CD4-positive, alpha-beta T cell (primary cell): ENCODE results near the gene QDPR. TPM values are rescaled to one million over a fixed set of nuclear protein-coding genes. Genes with fewer than 3 reads are reported as not detected.

Experiments
- ATAC-seq: fragments of 200-7000 bp; cut with Tn5 transposase; one replicate; pipeline ENCODE4 v1.10.0; 2022; ENCODE audit warnings: mild to moderate bottlenecking; ENCODE audit not compliant: poor library complexity
- CTCF ChIA-PET: fragments of 350-600 bp; sonication (Branson Sonifier 250); formaldehyde crosslinking; loops from one replicate; lab custom pipeline; 2021; ENCODE audit warnings: antibody characterized with exemption, inconsistent platforms; lab: Charles Lee
- POLR2A ChIA-PET: fragments of 350-600 bp; sonication (Branson Sonifier 250); formaldehyde crosslinking; loops from one replicate; lab custom pipeline; 2021; ENCODE audit warnings: antibody characterized with exemption, inconsistent platforms; lab: Charles Lee
- DNase-seq, 14 experiments: peaks; one replicate each; pipeline ENCODE4 v3.0.0-alpha.2; 2013 to 2020; ENCODE audit warnings: mixed read lengths in 2 of 14
- H3K27ac ChIP-seq, 2 donors: one replicate each; pipeline versions ENCODE4 v1.5.1 to v1.7.0; 2013; ENCODE audit warnings: low read length in 2 of 2, low read depth in 1 of 2, mild to moderate bottlenecking in 1 of 2
- H3K27me3 ChIP-seq, 2 experiments: 1 replicate in 1 of 2; 2 replicates in 1 of 2; pipeline versions ENCODE4 v1.6.1 to v1.7.0; 2013; ENCODE audit warnings: low read length in 2 of 2, control low read depth in 1 of 2, mild to moderate bottlenecking in 1 of 2, moderate library complexity in 1 of 2; ENCODE audit not compliant: insufficient read depth in 2 of 2, control insufficient read depth in 1 of 2
- H3K36me3 ChIP-seq: one replicate; pipeline ENCODE4 v1.6.1; 2013; ENCODE audit warnings: low read length, control low read depth; ENCODE audit not compliant: insufficient read depth
- H3K4me1 ChIP-seq: one replicate; pipeline ENCODE4 v1.6.1; 2013; ENCODE audit warnings: low read length, control low read depth; ENCODE audit not compliant: insufficient read depth
- H3K4me3 ChIP-seq: one replicate; pipeline ENCODE4 v1.5.1; 2013; ENCODE audit warnings: mild to moderate bottlenecking, low read length, moderate library complexity
- H3K9me3 ChIP-seq, 2 experiments: 1 replicate in 1 of 2; 2 replicates in 1 of 2; pipeline versions ENCODE4 v1.6.1 to v1.7.0; 2013; ENCODE audit warnings: low read length in 2 of 2, mild to moderate bottlenecking in 2 of 2, control low read depth in 1 of 2, moderate library complexity in 1 of 2; ENCODE audit not compliant: control insufficient read depth in 1 of 2, insufficient read depth in 1 of 2
- H3K27ac Mint-ChIP-seq: one replicate; pipeline ENCODE4 v1.8.0; 2020; ENCODE audit warnings: mixed read lengths
- H3K27me3 Mint-ChIP-seq: one replicate; pipeline ENCODE4 v1.8.0; 2021; ENCODE audit warnings: mixed read lengths
- H3K36me3 Mint-ChIP-seq: one replicate; pipeline ENCODE4 v1.8.0; 2021; ENCODE audit warnings: low read depth, mixed read lengths
- H3K4me1 Mint-ChIP-seq: one replicate; pipeline ENCODE4 v1.8.0; 2021; ENCODE audit warnings: low read depth, mixed read lengths
- H3K4me3 Mint-ChIP-seq: one replicate; pipeline ENCODE4 v1.8.0; 2020; ENCODE audit warnings: mild to moderate bottlenecking, mixed read lengths
- H3K9me3 Mint-ChIP-seq: one replicate; pipeline ENCODE4 v1.8.0; 2020; ENCODE audit warnings: mixed read lengths
- CTCF ChIP-seq: fragments of 200-600 bp; IDR thresholded peaks from one replicate; pipeline ENCODE4 v1.8.0; 2022; ENCODE audit warnings: antibody characterized with exemption, mild to moderate bottlenecking
- intact Hi-C, 2 experiments: fragments of 100-400 bp; cut with DNase I in 1 of 2; cut with micrococcal nuclease in 1 of 2; formaldehyde crosslinking; loops; one replicate each; pipeline versions ENCODE4 v1.15.1 to v1.9.0; 2023 to 2025; cut with DNase I, micrococcal nuclease
- total RNA-seq, 174 experiments: library from RNA in 2 of 174; stranded (reverse) in 2 of 174; gene quantifications; one replicate each; pipeline ENCODE4 v1.2.3 and lab custom pipeline; 2021 to 2026

QDPR gene
- total RNA-seq, 2 experiments from 2014 or later, result 15.3 to 15.7 TPM

GRCh38 chr4:17531538-17532285 is 19.8 kb upstream of the QDPR start:
- no peaks in the 10 kb centered on the region for H3K4me1 Mint-ChIP-seq
- no peaks in the 10 kb centered on the region for H3K9me3 Mint-ChIP-seq
- peaks cover 41% of the 10 kb centered on the region for H3K27me3 Mint-ChIP-seq
- intact Hi-C loops, result no loop called here
- H3K27ac ChIP-seq, result no peak overlapping the region
- H3K27me3 ChIP-seq, result no peaks in the 10 kb centered on the region
- no peak for TF ChIP-seq CTCF
- ChIA-PET CTCF (no interaction called here), POLR2A (no interaction called here)
- no peak overlapping the region for H3K27ac Mint-ChIP-seq
- DNase-seq (no peak), ATAC-seq (no peak)
- no peak overlapping the region for H3K4me3 ChIP-seq
- H3K36me3 ChIP-seq, result no peaks in the 10 kb centered on the region
- H3K36me3 Mint-ChIP-seq, result no peaks in the 10 kb centered on the region
- no peak overlapping the region for H3K4me3 Mint-ChIP-seq
- H3K9me3 ChIP-seq, result no peaks in the 10 kb centered on the region
- no peaks in the 10 kb centered on the region for H3K4me1 ChIP-seq

- Histone ChIP-seq H3K36me3 (no peaks in the 10 kb centered on the region), H3K4me1 (no peaks in the 10 kb centered on the region), H3K4me3 (no peak overlapping the region), H3K9me3 (no peaks in the 10 kb centered on the region), H3K27ac (no peak overlapping the region), H3K27me3 (no peaks in the 10 kb centered on the region)
- H3K4me1 Mint-ChIP-seq, result no peaks in the 10 kb centered on the region
- no peak for DNase-seq
- no peak for TF ChIP-seq CTCF
- peaks cover 53% of the 10 kb centered on the region for H3K27me3 Mint-ChIP-seq
- intact Hi-C loops, result no loop called here
- H3K9me3 Mint-ChIP-seq, result no peaks in the 10 kb centered on the region
- POLR2A ChIA-PET, result no interaction called here
- CTCF ChIA-PET, result interaction anchor here (0.6 kb wide), 1 partner anchor 62 kb away, joined by 3 read pairs; no protein-coding TSS in a partner anchor
- no peaks in the 10 kb centered on the region for H3K36me3 Mint-ChIP-seq
- no peak for ATAC-seq
- H3K27ac Mint-ChIP-seq, result no peak overlapping the region
- no peak overlapping the region for H3K4me3 Mint-ChIP-seq
Measured at GRCh38 chr4:17528551-17529165, 16.8 kb upstream of the QDPR start.

GRCh38 chr4:17526695-17527477 is 15.0 kb upstream of the QDPR start:
- H3K27ac ChIP-seq, result no peak overlapping the region
- H3K4me3 Mint-ChIP-seq, result no peak overlapping the region
- DNase-seq (no peak), ATAC-seq (no peak)
- H3K36me3 ChIP-seq, result no peaks in the 10 kb centered on the region
- POLR2A ChIA-PET, result no interaction called here
- intact Hi-C loops, result no loop called here
- H3K9me3 Mint-ChIP-seq, result no peaks in the 10 kb centered on the region
- no peaks in the 10 kb centered on the region for H3K4me1 Mint-ChIP-seq
- no peak overlapping the region for H3K27ac Mint-ChIP-seq
- TF ChIP-seq CTCF, result no peak
- no peaks in the 10 kb centered on the region for H3K9me3 ChIP-seq
- H3K27me3 Mint-ChIP-seq, result peaks cover 53% of the 10 kb centered on the region
- no peaks in the 10 kb centered on the region for H3K4me1 ChIP-seq
- H3K4me3 ChIP-seq, result no peak overlapping the region
- H3K27me3 ChIP-seq, result no peaks in the 10 kb centered on the region
- CTCF ChIA-PET, result no interaction called here
- no peaks in the 10 kb centered on the region for H3K36me3 Mint-ChIP-seq
